Dendritic cell treated with granulocyte-macrophage colony-stimulating factor and Interleukin-4, amounts not matched to agents 40 ng/mL and 50 ng/mL, for 4 days (primary cell): ENCODE results near the gene DDX3X.

ENCODE experiments used
- H3K27ac Mint-ChIP-seq: one replicate; pipeline ENCODE4 v1.8.0; 2022; ENCODE audit warnings: mild to moderate bottlenecking, mixed read lengths
- H3K27me3 Mint-ChIP-seq: one replicate; pipeline ENCODE4 v1.8.0; 2022; ENCODE audit warnings: mild to moderate bottlenecking, mixed read lengths
- H3K36me3 Mint-ChIP-seq: one replicate; pipeline ENCODE4 v1.8.0; 2022; ENCODE audit warnings: low read depth, mixed read lengths
- H3K4me1 Mint-ChIP-seq: one replicate; pipeline ENCODE4 v1.8.0; 2022; ENCODE audit warnings: low read depth, mixed read lengths
- H3K4me3 Mint-ChIP-seq: one replicate; pipeline ENCODE4 v1.8.0; 2022; ENCODE audit warnings: mild to moderate bottlenecking, moderate library complexity, mixed read lengths
- H3K9me3 Mint-ChIP-seq: one replicate; pipeline ENCODE4 v1.8.0; 2022; ENCODE audit warnings: mixed read lengths
- intact Hi-C: fragments of 100-400 bp; cut with micrococcal nuclease; formaldehyde crosslinking; loops from one replicate; pipeline ENCODE4 v1.15.0; 2022

The DDX3X gene

GRCh38 chrX:41335198-41335957, 1.4 kb downstream of the DDX3X start:
- H3K4me3 Mint-ChIP-seq = peak overlapping the region; percentile 89
- H3K36me3 Mint-ChIP-seq = peaks cover 67% of the 10 kb centered on the region
- H3K9me3 Mint-ChIP-seq = no peaks in the 10 kb centered on the region
- peaks cover 7% of the 10 kb centered on the region for H3K4me1 Mint-ChIP-seq
- no peaks in the 10 kb centered on the region for H3K27me3 Mint-ChIP-seq
- intact Hi-C loops = no loop called here
- peak overlapping the region; percentile 99 for H3K27ac Mint-ChIP-seq

GRCh38 chrX:41335958-41336331, 2.0 kb downstream of the DDX3X start:
- H3K27me3 Mint-ChIP-seq = no peaks in the 10 kb centered on the region
- peak overlapping the region; percentile 99 for H3K27ac Mint-ChIP-seq
- H3K9me3 Mint-ChIP-seq = no peaks in the 10 kb centered on the region
- peaks cover 7% of the 10 kb centered on the region for H3K4me1 Mint-ChIP-seq
- H3K4me3 Mint-ChIP-seq = peak overlapping the region; percentile 89
- intact Hi-C loops = no loop called here
- peaks cover 69% of the 10 kb centered on the region for H3K36me3 Mint-ChIP-seq

- Mint-ChIP-seq H3K27me3 (no peaks in the 10 kb centered on the region), H3K4me3 (peak overlapping the region; percentile 89), H3K4me1 (peaks cover 7% of the 10 kb centered on the region), H3K27ac (peak overlapping the region; percentile 99), H3K36me3 (peaks cover 74% of the 10 kb centered on the region), H3K9me3 (no peaks in the 10 kb centered on the region)
- intact Hi-C loops = no loop called here
Measured at GRCh38 chrX:41336447-41336846, 2.5 kb downstream of the DDX3X start.

GRCh38 chrX:41337140-41337539, 3.2 kb downstream of the DDX3X start:
- Mint-ChIP-seq H3K4me3 (peak overlapping the region; percentile 89), H3K27me3 (no peaks in the 10 kb centered on the region), H3K4me1 (peaks cover 7% of the 10 kb centered on the region), H3K36me3 (peaks cover 81% of the 10 kb centered on the region), H3K9me3 (no peaks in the 10 kb centered on the region), H3K27ac (no peak overlapping the region)
- intact Hi-C loops = no loop called here

GRCh38 chrX:41338436-41338835, 4.5 kb downstream of the DDX3X start:
- Mint-ChIP-seq H3K27me3 (no peaks in the 10 kb centered on the region), H3K9me3 (no peaks in the 10 kb centered on the region), H3K27ac (no peak overlapping the region), H3K36me3 (peaks cover 83% of the 10 kb centered on the region), H3K4me3 (no peak overlapping the region), H3K4me1 (peaks cover 7% of the 10 kb centered on the region)
- intact Hi-C loops = no loop called here

GRCh38 chrX:41339148-41339547, 5.2 kb downstream of the DDX3X start:
- Mint-ChIP-seq H3K27me3 (no peaks in the 10 kb centered on the region), H3K4me1 (peaks cover 7% of the 10 kb centered on the region), H3K4me3 (no peak overlapping the region), H3K9me3 (no peaks in the 10 kb centered on the region), H3K36me3 (peaks cover 83% of the 10 kb centered on the region), H3K27ac (no peak overlapping the region)
- intact Hi-C loops = no loop called here

GRCh38 chrX:41344053-41344452, 10.1 kb downstream of the DDX3X start:
- Mint-ChIP-seq H3K36me3 (peaks cover 91% of the 10 kb centered on the region), H3K4me1 (peaks cover 13% of the 10 kb centered on the region), H3K9me3 (no peaks in the 10 kb centered on the region), H3K4me3 (no peak overlapping the region), H3K27me3 (no peaks in the 10 kb centered on the region), H3K27ac (no peak overlapping the region)
- intact Hi-C loops = no loop called here

GRCh38 chrX:41347186-41347585, 13.2 kb downstream of the DDX3X start:
- intact Hi-C loops = no loop called here
- Mint-ChIP-seq H3K27me3 (no peaks in the 10 kb centered on the region), H3K4me3 (no peak overlapping the region), H3K27ac (no peak overlapping the region), H3K4me1 (peaks cover 8% of the 10 kb centered on the region), H3K36me3 (peaks cover 81% of the 10 kb centered on the region), H3K9me3 (no peaks in the 10 kb centered on the region)

GRCh38 chrX:41348551-41348950, 14.6 kb downstream of the DDX3X start:
- Mint-ChIP-seq H3K4me3 (no peak overlapping the region), H3K4me1 (peaks cover 12% of the 10 kb centered on the region), H3K27ac (no peak overlapping the region), H3K9me3 (no peaks in the 10 kb centered on the region), H3K36me3 (peaks cover 71% of the 10 kb centered on the region), H3K27me3 (no peaks in the 10 kb centered on the region)
- intact Hi-C loops = no loop called here

- intact Hi-C loops = loop anchor here (5.0 kb wide), 1 partner anchor 92 kb away; no protein-coding TSS in a partner anchor
- Mint-ChIP-seq H3K27me3 (no peaks in the 10 kb centered on the region), H3K4me3 (no peak overlapping the region), H3K9me3 (no peaks in the 10 kb centered on the region), H3K4me1 (peaks cover 12% of the 10 kb centered on the region), H3K27ac (no peak overlapping the region), H3K36me3 (peaks cover 54% of the 10 kb centered on the region)
Measured at GRCh38 chrX:41350150-41350975, 16.4 kb downstream of the DDX3X start.

- peaks cover 12% of the 10 kb centered on the region for H3K4me1 Mint-ChIP-seq
- H3K4me3 Mint-ChIP-seq = no peak overlapping the region
- H3K27me3 Mint-ChIP-seq = no peaks in the 10 kb centered on the region
- no peaks in the 10 kb centered on the region for H3K9me3 Mint-ChIP-seq
- peaks cover 47% of the 10 kb centered on the region for H3K36me3 Mint-ChIP-seq
- intact Hi-C loops = loop anchor here (5.0 kb wide), 1 partner anchor 91 kb away; no protein-coding TSS in a partner anchor
- H3K27ac Mint-ChIP-seq = no peak overlapping the region
Measured at GRCh38 chrX:41350976-41351569, 17.1 kb downstream of the DDX3X start.

GRCh38 chrX:41351923-41352322, 18.0 kb downstream of the DDX3X start:
- Mint-ChIP-seq H3K9me3 (no peaks in the 10 kb centered on the region), H3K27me3 (no peaks in the 10 kb centered on the region), H3K4me1 (peaks cover 10% of the 10 kb centered on the region), H3K4me3 (no peak overlapping the region), H3K36me3 (peaks cover 38% of the 10 kb centered on the region), H3K27ac (no peak overlapping the region)
- intact Hi-C loops = loop anchor here (5.0 kb wide), 1 partner anchor 90 kb away; no protein-coding TSS in a partner anchor

GRCh38 chrX:41352329-41352838, 18.4 kb downstream of the DDX3X start:
- Mint-ChIP-seq H3K4me3 (no peak overlapping the region), H3K9me3 (no peaks in the 10 kb centered on the region), H3K4me1 (peaks cover 5% of the 10 kb centered on the region), H3K27me3 (no peaks in the 10 kb centered on the region), H3K27ac (no peak overlapping the region), H3K36me3 (peaks cover 34% of the 10 kb centered on the region)
- intact Hi-C loops = loop anchor here (5.0 kb wide), 1 partner anchor 90 kb away; no protein-coding TSS in a partner anchor

GRCh38 chrX:41353985-41354384, 20.0 kb downstream of the DDX3X start:
- Mint-ChIP-seq H3K36me3 (peaks cover 18% of the 10 kb centered on the region), H3K27ac (no peak overlapping the region)

More at GRCh38 chrX:41353985-41354384, 20.0 kb downstream of the DDX3X start:
- H3K27me3 Mint-ChIP-seq = no peaks in the 10 kb centered on the region
- intact Hi-C loops = loop anchor here (5.0 kb wide), 1 partner anchor 88 kb away; no protein-coding TSS in a partner anchor
- H3K4me1 Mint-ChIP-seq = peaks cover 5% of the 10 kb centered on the region
- H3K4me3 Mint-ChIP-seq = no peak overlapping the region
- no peaks in the 10 kb centered on the region for H3K9me3 Mint-ChIP-seq
